Activated CD8-positive, alpha-beta memory T cell treated with anti-CD3 and anti-CD28 coated beads for 24 hours (primary cell): Measurements from ENCODE around the gene OR1E2.
"Not testable (repeated sequence)": the region's sequence is repeated elsewhere in the genome, so short reads cannot be mapped to it uniquely, and the experiment has no call there.

Experiments used
- DNase-seq: peaks from one replicate; pipeline ENCODE4 v3.0.0-alpha.2; 2020

Gene OR1E2

GRCh38 chr17:3397801-3398200 is 35.8 kb downstream of the OR1E2 start:
- DNase-seq, result not testable (repeated sequence)

DNA sequence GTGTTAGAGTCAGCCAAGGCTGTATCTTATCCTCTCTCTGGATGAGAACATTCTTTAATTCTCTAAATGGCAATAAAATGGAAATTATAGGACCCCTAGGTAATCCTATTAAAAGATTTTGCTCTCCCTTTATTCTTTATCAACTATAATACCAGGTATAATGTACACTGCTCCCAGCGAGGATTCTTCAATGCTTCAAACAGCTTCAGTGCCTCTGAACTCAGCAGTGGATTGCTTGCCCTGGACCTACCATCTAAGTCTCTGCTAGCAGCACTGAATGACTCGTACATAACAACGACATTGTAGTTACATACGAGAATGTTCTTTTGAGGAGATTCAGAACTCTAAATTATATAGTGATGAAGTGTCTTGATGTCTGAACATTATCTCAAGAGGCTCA is 43.9 kb downstream of the OR1E2 start:
- DNase-seq, result no peak

DNA sequence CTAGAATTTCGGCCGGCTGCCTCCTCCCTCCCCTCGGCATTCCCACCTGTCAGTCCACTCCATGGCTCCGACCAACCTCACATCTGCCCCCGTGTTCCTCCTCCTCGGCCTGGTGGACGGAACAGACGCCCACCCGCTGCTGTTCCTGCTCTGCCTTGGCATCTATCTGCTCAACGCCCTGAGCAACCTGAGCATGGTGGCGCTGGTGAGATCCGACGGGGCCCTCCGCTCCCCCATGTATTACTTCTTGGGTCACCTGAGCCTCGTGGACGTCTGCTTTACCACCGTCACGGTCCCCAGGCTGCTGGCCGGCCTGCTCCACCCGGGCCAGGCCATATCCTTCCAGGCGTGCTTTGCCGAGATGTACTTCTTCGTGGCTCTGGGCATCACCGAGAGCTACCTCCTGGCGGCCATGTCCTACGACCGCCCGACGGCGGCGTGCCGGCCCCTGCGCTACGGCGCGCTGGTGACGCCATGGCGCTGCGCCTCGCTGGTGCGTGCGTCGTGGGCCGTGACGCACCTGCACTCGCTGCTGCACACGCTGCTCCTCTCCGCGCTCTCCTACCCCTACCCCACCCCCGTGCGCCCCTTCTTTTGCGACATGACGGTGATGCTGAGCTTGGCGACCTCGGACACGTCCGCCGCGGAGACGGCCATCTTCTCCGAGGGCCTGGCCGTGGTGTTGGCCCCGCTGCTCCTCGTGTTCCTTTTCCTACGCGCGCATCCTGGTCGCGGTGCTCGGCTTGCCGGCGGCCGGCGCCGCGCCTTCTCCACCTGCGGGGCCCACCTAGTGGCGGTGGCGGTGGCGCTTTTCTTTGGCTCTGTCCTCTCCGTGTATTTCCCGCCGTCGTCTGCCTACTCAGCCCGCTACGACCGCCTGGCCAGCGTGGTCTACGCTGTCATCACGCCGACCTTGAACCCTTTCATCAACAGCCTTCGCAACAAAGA is 47.5 kb downstream of the OR1E2 start, which contains the start of gene OR3A2:
Gene OR3A2, minus strand, starts transcription at position 440 of the 948 bp plus-strand sequence.
- DNase-seq, result no peak
